BLaER1 treated with 17β-estradiol and CSF1 and Interleukin-3, amounts not matched to agents 10 nM and 100 nM (cell line): Measurements from ENCODE around the gene CDCP1.
A peak's percentile ranks its signal among the peaks of the same experiment; 100 is the strongest.

Source experiments
- H3K27ac ChIP-seq, 11 experiments: shearing (Covaris generic); formaldehyde crosslinking; 2 replicates each; pipeline ENCODE4 v1.8.1; 2022
- H3K27me3 ChIP-seq, 11 experiments: shearing (Covaris generic); formaldehyde crosslinking; 2 replicates each; pipeline ENCODE4 v1.8.1; 2022
- H3K36me3 ChIP-seq, 11 experiments: shearing (Covaris generic); formaldehyde crosslinking; 2 replicates each; pipeline ENCODE4 v1.8.1; 2022
- H3K4me1 ChIP-seq, 10 experiments: shearing (Covaris generic); formaldehyde crosslinking; 2 replicates each; pipeline ENCODE4 v1.8.1; 2022
- H3K4me2 ChIP-seq, 11 experiments: shearing (Covaris generic); formaldehyde crosslinking; 2 replicates each; pipeline ENCODE4 v1.8.1; 2022
- H3K4me3 ChIP-seq, 10 experiments: shearing (Covaris generic); formaldehyde crosslinking; 2 replicates each; pipeline ENCODE4 v1.8.1; 2022
- H3K9ac ChIP-seq, 11 experiments: shearing (Covaris generic); formaldehyde crosslinking; 2 replicates each; pipeline ENCODE4 v1.8.1; 2022
- H3K9me3 ChIP-seq, 11 experiments: shearing (Covaris generic); formaldehyde crosslinking; replicated peaks in 1 of 11; 2 replicates each; pipeline ENCODE4 v1.8.1; 2022
- H4K20me1 ChIP-seq, 11 experiments: shearing (Covaris generic); formaldehyde crosslinking; 2 replicates each; pipeline ENCODE4 v1.8.1; 2022
- Cebpa-rat ChIP-seq, 11 experiments: shearing (Covaris generic); IDR thresholded peaks; 2 replicates each; pipeline ENCODE4 v1.8.1; 2022

CDCP1 gene

DNA sequence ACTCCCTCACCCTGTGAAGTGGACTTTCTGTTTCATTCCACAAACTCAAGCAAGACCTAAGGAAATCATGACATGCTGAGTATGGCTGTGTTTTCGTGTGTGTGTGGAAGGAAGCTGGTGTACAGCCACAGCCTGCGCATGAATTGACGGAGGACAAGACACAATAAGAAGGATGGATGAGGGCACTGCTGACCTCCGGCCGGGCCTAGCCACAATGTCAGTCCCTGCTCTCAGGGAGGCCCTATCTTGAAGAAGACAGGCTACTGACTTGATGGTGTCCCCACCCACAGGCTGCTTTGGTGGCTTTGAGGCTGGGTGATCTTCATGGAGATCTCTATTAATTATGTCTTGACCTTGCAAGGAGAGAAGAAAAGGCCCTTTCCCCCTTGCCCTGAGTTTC is 39.3 kb upstream of the CDCP1 start:
- Histone ChIP-seq H3K9me3 (no peaks in the 10 kb centered on the region), H3K36me3 (no peaks in the 10 kb centered on the region), H4K20me1 (no peaks in the 10 kb centered on the region), H3K27ac (no peak overlapping the region), H3K4me3 (no peak overlapping the region), H3K9ac (no peak overlapping the region), H3K4me2 (no peak overlapping the region), H3K27me3 (no peaks in the 10 kb centered on the region), H3K4me1 (peaks cover 0 to 31% (median 13%) of the 10 kb centered on the region in 10 experiments; a peak in 18 of 20 replicates)
- no peak for TF ChIP-seq Cebpa-rat (IDR thresholded peaks at IDR 0.05)

DNA sequence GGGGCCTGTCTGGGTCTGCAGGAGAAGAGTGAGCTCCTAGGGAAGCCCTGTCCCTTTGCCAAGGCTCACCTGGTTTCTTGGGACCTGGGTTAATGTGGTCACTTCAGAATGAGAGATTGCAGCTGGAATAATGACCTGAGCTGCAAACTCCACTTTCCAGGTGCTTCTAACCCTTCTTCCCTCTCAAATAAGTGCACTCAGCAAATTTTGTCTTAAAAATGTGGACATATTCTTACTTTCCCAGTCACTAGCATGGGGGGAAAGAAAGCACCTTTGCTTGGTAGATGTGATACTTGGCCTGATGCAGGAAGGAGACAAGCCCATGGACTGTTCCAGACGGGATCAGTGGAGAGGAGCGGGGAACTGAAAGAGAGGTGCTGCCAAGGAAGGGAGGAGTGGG is 38.9 kb upstream of the CDCP1 start:
- Histone ChIP-seq H3K4me1 (peaks cover 0 to 31% (median 13%) of the 10 kb centered on the region in 10 experiments; a peak in 18 of 20 replicates), H3K9me3 (no peaks in the 10 kb centered on the region), H4K20me1 (no peaks in the 10 kb centered on the region), H3K27ac (no peak overlapping the region), H3K4me2 (no peak overlapping the region), H3K36me3 (no peaks in the 10 kb centered on the region), H3K27me3 (no peaks in the 10 kb centered on the region), H3K4me3 (no peak overlapping the region), H3K9ac (no peak overlapping the region)
- no peak for TF ChIP-seq Cebpa-rat (IDR thresholded peaks at IDR 0.05)

DNA sequence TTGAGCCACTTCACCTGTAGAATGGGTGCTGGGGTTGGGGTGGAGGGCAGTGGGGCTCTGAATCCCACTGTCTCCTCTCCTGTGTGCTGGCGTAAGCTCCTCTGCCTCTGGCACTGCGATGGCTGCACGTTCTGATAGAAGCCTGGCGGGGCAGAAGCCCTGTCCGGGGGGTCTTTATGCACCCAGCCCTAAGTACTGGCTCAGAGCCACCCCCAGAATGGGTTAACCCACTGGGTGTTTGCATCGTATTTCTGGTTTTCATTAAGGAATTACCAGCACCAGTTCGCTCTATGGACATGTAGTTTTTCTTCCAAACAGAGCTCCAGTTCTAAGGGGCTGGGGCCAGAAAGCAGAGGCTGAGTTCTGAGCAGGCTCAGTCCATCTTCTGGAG is 37.7 kb upstream of the CDCP1 start:
- Histone ChIP-seq H3K4me1 (peaks cover 8 to 29% (median 21%) of the 10 kb centered on the region in 10 experiments), H3K27me3 (no peaks in the 10 kb centered on the region), H3K4me2 (no peak overlapping the region), H3K36me3 (no peaks in the 10 kb centered on the region), H3K9me3 (no peaks in the 10 kb centered on the region), H4K20me1 (no peaks in the 10 kb centered on the region), H3K4me3 (no peak overlapping the region), H3K9ac (no peak overlapping the region), H3K27ac (peak overlapping the region in 1 of 11 experiments; percentile 30; a peak in 1 of 22 replicates)
- no peak for TF ChIP-seq Cebpa-rat (IDR thresholded peaks at IDR 0.05)

DNA sequence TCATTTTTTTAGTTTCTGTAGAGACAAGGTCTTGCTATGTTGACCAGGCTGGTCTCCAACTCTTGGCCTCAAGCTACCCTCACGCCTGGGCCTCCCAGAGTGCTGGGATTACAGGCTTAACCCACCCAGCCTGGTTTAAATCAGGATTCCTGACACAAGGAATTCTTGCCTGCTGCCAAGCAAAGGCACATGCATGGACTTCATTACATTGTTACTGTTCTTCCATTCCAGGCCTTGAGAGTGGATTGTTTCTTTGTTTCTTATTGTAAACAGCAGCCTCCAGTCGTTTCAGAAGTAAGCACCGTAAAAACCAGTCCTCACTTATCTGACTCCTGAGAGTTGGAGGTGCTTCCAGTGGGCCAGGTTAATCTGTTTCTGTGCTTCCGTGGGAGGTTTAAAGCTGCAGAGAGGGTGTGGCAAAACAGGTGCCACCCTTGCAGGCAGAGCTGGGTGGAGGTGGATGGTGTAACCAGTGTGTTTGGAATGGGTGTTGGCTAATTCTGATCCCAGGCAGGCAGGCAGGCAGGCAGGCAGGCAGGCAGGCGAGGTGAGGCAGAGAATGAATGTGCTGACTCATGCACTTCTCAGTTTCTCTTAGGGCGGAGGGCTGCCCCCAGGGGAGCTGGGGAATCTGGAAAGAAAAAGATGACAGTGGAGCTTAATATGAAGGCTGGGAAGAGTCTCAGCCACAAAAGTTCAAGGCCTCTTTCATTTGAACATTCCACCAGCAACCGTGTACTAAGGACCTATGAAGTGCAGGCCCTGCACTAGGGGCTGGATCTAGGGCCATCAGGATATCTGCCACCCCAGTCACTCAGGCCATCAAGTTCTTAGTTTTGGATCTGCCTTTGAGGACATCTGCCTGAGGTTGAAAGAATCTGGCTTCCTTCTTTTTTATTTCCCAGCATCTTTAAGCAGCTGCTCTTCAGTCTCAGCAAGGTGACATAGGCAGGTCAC is 37.0 kb upstream of the CDCP1 start:
- Histone ChIP-seq H3K36me3 (no peaks in the 10 kb centered on the region), H3K4me3 (no peak overlapping the region), H3K27ac (peak overlapping the region in 3 of 11 experiments; percentile 11 to 30 (median 11); a peak in 4 of 22 replicates), H3K9me3 (no peaks in the 10 kb centered on the region), H3K4me1 (peaks cover 10 to 24% (median 21%) of the 10 kb centered on the region in 10 experiments), H3K9ac (no peak overlapping the region; a peak in 1 of 22 replicates), H3K4me2 (peak overlapping the region in 9 of 11 experiments; percentile 17 to 75 (median 55); a peak in 16 of 22 replicates), H4K20me1 (no peaks in the 10 kb centered on the region), H3K27me3 (no peaks in the 10 kb centered on the region)
- no peak for TF ChIP-seq Cebpa-rat (IDR thresholded peaks at IDR 0.05)

DNA sequence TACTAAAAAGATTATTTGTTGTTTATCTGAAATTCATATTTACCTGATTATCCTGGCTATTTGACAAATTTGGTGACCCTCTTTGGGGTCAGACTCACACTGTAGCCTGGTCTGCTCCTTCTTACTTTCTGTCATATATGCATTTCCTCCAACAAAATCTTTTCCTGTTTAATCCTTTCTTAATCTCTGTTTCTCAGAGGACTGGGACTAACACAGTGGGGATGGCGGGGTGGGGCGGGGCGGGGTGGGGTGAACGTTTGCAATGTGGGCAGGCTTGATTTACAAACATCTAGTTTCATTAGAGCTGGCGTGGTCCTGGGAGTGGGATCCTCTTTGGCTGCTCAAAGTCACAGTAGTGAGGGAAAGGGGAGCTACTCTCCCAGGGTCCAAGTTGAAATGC is 35.3 kb upstream of the CDCP1 start:
- Histone ChIP-seq H3K27ac (no peak overlapping the region), H3K9me3 (no peaks in the 10 kb centered on the region), H3K27me3 (no peaks in the 10 kb centered on the region), H3K4me3 (no peak overlapping the region), H3K9ac (no peak overlapping the region), H3K36me3 (no peaks in the 10 kb centered on the region), H3K4me1 (peaks cover 10 to 22% (median 18%) of the 10 kb centered on the region in 10 experiments), H4K20me1 (no peaks in the 10 kb centered on the region), H3K4me2 (peak overlapping the region in 3 of 11 experiments; percentile 15 to 36 (median 23); a peak in 2 of 22 replicates)
- no peak for TF ChIP-seq Cebpa-rat (IDR thresholded peaks at IDR 0.05)

DNA sequence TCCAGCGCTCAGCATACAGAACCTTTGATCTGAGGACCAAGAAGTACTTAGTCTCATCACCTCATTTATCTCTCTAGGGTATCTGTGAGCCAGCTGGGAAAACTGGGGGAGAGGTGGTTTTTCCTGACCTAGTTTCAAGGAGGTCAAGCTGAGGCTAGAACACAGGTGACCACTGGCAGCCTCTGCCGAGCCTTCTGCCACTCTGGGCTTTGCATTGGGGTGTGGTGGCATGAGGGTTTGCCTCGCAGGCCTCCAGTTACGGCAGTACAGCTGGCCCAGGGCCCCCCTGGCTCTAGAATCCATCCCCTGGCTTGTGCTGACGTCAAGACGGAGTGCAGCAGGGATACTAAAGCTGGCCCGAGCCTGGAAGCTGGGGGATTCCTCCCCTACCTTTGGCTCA is 34.7 kb upstream of the CDCP1 start:
- Histone ChIP-seq H3K27ac (no peak overlapping the region), H3K36me3 (no peaks in the 10 kb centered on the region), H3K4me1 (peaks cover 10 to 22% (median 18%) of the 10 kb centered on the region in 10 experiments), H3K9ac (peak overlapping the region in 1 of 11 experiments; percentile 42; a peak in 1 of 22 replicates), H3K27me3 (no peaks in the 10 kb centered on the region), H3K4me3 (no peak overlapping the region), H3K9me3 (no peaks in the 10 kb centered on the region), H4K20me1 (no peaks in the 10 kb centered on the region), H3K4me2 (no peak overlapping the region; a peak in 1 of 22 replicates)
- TF ChIP-seq Cebpa-rat (IDR thresholded peaks at IDR 0.05), result no peak

DNA sequence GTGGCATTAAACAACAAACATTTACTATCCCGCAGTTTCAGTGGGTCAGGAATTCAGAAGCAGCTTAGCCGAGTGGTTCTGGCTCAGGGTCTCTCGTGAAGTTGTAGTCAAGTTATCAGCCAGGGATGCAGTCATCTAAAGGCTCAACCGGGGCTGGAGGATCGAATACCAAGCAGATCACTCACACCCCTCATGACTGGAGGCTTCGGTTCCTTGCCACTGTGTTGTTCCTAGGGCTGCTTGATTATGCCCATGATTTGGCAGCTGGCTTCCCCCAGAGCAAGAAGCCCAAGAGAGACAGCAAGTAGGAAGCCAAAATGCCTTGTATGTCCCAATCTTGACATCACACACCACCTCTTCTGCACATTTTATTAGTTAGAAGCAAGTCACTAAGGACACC is 33.9 kb upstream of the CDCP1 start:
- H3K9ac ChIP-seq, result no peak overlapping the region
- H3K4me2 ChIP-seq, result no peak overlapping the region
- H4K20me1 ChIP-seq, result no peaks in the 10 kb centered on the region
- no peak overlapping the region for H3K4me3 ChIP-seq
- TF ChIP-seq Cebpa-rat (IDR thresholded peaks at IDR 0.05), result no peak
- no peaks in the 10 kb centered on the region for H3K36me3 ChIP-seq
- no peak overlapping the region for H3K27ac ChIP-seq
- H3K9me3 ChIP-seq, result no peaks in the 10 kb centered on the region
- H3K27me3 ChIP-seq, result no peaks in the 10 kb centered on the region
- peaks cover 10 to 22% (median 18%) of the 10 kb centered on the region in 10 experiments for H3K4me1 ChIP-seq

DNA sequence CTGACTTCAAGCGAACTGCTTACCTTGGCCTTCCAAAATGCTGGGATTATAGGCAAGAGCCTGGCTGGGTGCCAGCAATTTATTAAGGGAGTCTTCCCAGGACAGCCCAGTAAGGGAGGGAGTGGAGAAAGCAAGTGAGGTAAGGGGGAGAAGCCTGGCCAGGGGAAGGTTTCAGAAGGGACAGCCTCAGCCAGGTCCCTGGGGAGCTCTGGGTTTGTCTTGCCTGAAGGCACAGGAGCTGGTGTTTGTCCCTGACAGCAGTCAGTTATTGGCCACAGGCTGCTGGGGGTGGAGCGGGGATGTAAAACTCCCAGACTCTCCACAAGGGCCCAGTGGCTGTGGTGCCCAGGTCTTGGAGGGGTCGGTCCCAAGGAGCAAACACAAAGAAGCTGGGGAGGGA is 33.0 kb upstream of the CDCP1 start:
- no peaks in the 10 kb centered on the region for H3K27me3 ChIP-seq
- TF ChIP-seq Cebpa-rat (IDR thresholded peaks at IDR 0.05), result no peak
- no peak overlapping the region for H3K9ac ChIP-seq
- H3K27ac ChIP-seq, result no peak overlapping the region
- no peaks in the 10 kb centered on the region for H3K36me3 ChIP-seq
- no peaks in the 10 kb centered on the region for H4K20me1 ChIP-seq
- no peaks in the 10 kb centered on the region for H3K9me3 ChIP-seq
- H3K4me1 ChIP-seq, result peaks cover 10 to 22% (median 19%) of the 10 kb centered on the region in 10 experiments
- H3K4me3 ChIP-seq, result no peak overlapping the region
- peak overlapping the region in 8 of 11 experiments; percentile 1 to 42 (median 22); a peak in 7 of 22 replicates for H3K4me2 ChIP-seq

DNA sequence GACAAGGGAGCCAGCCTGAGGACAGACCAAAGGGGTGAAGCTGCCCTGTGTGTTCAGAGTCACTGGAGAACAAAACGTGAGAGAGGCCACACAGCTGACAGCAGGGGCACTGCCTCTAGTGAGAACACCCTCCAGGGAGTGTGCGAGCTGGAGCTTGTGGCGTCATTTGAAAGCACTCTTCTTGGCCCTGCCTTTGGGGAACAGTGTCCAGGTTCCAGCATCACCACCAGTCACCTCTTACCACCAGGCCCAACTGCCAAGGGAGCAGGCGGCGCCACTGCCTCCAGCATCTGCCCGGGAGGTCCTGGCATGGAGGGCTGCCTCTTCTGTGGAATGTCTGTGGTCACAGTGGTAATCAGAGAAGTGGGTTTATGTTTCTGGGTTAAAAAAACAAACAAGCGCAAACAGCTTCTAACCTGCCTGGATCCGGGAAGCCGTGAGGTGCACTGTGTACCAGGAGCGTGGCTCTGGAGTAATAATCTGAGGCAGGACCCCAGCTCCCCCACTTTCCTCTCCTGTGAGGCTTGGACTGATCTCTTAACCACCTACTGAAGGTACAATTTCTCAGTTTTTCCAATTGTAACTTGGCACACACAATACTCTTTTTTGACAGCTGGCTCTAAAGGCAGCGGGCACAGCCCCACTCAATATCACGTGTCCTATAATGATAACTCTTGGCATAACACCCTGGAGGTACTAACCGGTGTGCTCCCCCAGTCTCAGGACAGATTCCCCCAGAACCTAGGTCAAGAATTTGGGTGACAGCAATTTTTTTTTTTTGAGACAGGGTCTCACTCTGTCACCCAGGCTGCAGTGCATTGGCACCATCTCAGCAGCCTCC is 32.2 kb upstream of the CDCP1 start:
- H3K36me3 ChIP-seq, result no peaks in the 10 kb centered on the region
- H3K4me1 ChIP-seq, result peaks cover 9 to 21% (median 18%) of the 10 kb centered on the region in 10 experiments
- no peak overlapping the region for H3K9ac ChIP-seq
- no peaks in the 10 kb centered on the region for H3K27me3 ChIP-seq
- H3K9me3 ChIP-seq, result no peaks in the 10 kb centered on the region
- peak overlapping the region in 1 of 11 experiments; percentile 10; a peak in 1 of 22 replicates for H3K4me2 ChIP-seq
- no peak overlapping the region for H3K27ac ChIP-seq
- no peak overlapping the region for H3K4me3 ChIP-seq
- TF ChIP-seq Cebpa-rat (IDR thresholded peaks at IDR 0.05), result no peak
- H4K20me1 ChIP-seq, result no peaks in the 10 kb centered on the region
